Measurements from ENCODE around the gene RNF40.
A peak's percentile ranks its signal among the peaks of the same experiment; 100 is the strongest.

RNF40 gene

DNA sequence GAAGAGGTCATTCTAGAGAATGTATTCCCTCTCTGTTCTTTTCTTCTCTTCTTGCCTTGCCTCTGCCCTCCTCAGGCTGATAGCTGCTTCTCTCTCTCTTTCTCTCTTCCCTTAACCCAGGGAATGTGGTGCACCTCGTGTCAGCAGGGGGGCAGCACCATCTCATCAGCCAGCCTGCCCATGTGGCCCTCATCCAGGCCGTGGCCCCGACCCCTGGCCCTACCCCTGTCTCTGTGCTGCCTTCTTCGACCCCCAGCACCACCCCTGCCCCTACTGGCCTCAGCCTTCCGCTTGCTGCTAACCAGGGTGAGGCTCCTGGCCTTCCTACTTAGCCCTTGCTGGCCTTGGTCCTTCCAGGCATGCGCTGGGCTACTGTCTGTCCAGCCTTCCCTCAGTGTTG, 39.7 kb upstream of the RNF40 start:
- in situ Hi-C loops (cut with MboI; ENCODE audit: low pct_unique_long_range_greater_than_20kb, low sequenced_read_pairs, unreplicated experiment) = no loop called here
- TF ChIP-seq, protein P1, sequence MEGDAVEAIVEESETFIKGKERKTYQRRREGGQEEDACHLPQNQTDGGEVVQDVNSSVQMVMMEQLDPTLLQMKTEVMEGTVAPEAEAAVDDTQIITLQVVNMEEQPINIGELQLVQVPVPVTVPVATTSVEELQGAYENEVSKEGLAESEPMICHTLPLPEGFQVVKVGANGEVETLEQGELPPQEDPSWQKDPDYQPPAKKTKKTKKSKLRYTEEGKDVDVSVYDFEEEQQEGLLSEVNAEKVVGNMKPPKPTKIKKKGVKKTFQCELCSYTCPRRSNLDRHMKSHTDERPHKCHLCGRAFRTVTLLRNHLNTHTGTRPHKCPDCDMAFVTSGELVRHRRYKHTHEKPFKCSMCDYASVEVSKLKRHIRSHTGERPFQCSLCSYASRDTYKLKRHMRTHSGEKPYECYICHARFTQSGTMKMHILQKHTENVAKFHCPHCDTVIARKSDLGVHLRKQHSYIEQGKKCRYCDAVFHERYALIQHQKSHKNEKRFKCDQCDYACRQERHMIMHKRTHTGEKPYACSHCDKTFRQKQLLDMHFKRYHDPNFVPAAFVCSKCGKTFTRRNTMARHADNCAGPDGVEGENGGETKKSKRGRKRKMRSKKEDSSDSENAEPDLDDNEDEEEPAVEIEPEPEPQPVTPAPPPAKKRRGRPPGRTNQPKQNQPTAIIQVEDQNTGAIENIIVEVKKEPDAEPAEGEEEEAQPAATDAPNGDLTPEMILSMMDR (IDR thresholded peaks at IDR 0.05; ENCODE audit: extremely low read depth, insufficient read depth, missing control alignments) = peak; percentile 32
- no peak for DNase-seq (ENCODE audit: low spot score)

DNA sequence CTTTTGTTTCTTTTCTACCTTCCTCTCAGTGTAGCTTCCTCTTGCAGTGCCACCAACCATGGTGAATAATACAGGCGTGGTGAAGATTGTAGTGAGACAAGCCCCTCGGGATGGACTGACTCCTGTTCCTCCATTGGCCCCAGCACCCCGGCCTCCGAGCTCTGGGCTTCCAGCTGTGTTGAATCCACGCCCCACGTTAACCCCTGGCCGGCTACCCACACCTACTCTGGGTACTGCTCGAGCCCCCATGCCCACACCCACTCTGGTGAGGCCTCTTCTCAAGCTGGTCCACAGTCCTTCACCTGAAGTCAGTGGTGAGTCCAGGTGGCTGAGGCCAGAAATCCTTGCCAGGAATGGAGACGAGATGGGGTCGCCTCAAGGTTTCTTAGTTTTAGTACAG, 39.2 kb upstream of the RNF40 start:
- in situ Hi-C loops (cut with MboI; ENCODE audit: low pct_unique_long_range_greater_than_20kb, low sequenced_read_pairs, unreplicated experiment) = no loop called here
- TF ChIP-seq, protein P1 (IDR thresholded peaks at IDR 0.05; ENCODE audit: extremely low read depth, insufficient read depth, missing control alignments) = no peak
- DNase-seq (ENCODE audit: low spot score) = no peak

DNA sequence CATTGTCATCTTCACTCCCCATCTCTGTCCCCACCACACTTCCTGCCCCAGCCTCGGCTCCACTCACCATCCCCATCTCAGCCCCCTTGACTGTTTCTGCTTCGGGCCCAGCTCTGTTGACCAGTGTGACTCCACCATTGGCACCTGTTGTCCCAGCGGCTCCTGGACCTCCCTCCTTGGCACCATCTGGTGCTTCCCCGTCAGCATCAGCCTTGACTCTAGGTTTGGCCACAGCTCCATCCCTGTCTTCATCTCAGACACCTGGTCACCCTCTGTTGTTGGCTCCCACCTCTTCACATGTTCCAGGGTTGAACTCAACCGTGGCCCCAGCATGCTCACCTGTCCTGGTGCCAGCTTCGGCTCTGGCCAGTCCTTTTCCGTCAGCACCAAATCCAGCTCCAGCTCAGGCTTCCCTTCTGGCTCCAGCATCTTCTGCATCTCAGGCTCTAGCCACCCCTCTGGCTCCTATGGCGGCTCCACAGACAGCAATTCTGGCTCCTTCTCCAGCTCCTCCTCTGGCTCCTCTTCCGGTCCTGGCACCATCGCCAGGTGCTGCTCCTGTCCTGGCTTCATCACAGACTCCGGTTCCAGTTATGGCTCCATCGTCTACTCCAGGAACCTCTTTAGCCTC, 38.3 kb upstream of the RNF40 start:
- in situ Hi-C loops (cut with MboI; ENCODE audit: low pct_unique_long_range_greater_than_20kb, low sequenced_read_pairs, unreplicated experiment) = no loop called here
- no peak for DNase-seq (ENCODE audit: low spot score)
- TF ChIP-seq, protein P1 (IDR thresholded peaks at IDR 0.05; ENCODE audit: extremely low read depth, insufficient read depth, missing control alignments) = no peak

DNA sequence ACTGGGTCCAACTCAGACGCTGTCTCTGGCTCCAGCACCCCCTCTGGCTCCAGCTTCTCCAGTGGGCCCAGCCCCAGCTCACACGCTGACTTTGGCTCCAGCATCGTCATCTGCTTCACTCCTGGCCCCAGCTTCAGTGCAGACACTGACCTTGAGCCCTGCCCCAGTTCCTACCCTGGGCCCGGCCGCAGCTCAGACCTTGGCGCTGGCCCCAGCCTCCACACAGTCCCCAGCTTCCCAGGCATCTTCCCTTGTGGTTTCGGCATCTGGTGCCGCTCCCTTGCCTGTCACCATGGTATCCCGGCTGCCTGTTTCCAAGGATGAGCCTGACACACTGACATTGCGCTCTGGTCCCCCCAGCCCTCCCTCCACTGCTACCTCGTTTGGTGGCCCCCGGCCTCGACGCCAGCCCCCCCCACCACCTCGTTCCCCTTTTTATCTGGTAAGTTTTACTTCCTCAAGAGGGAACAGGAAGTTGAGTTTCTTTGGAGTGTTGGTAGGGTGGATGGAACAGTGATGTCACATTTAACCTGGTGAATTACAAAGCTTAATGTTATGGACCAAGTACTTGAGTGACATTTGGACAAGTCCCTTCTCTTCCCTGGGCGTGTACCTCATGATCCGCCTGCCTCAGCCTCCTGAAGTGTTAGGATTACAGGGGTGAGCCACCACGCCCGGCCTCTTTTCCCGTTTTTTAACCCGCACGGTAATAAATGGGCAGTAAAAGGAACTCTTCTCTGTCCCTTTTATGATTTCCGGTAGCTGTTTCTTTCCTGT, 37.3 kb upstream of the RNF40 start:
- in situ Hi-C loops (cut with MboI; ENCODE audit: low pct_unique_long_range_greater_than_20kb, low sequenced_read_pairs, unreplicated experiment) = no loop called here
- TF ChIP-seq, protein P1 (IDR thresholded peaks at IDR 0.05; ENCODE audit: extremely low read depth, insufficient read depth, missing control alignments) = no peak
- DNase-seq (ENCODE audit: low spot score) = no peak

DNA sequence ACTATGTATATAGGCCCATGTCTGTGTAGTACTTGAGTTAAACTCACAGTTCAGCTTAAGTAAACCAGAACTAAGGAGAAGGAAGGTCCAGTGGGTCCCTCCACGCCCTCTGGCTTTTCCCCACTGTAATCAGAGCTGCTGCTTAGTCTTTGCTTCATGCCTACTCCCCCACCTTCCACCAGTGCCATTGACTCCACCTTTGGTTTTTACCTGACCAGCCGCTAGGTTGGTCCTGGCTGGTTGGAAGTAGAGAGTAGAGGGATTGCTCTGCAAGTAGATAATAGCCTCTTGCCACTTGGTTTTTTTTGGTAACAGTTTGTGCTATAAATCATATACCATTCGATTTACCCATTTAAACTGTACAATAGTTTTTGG, 36.7 kb upstream of the RNF40 start:
- no peak for DNase-seq (ENCODE audit: low spot score)
- TF ChIP-seq, protein P1 (IDR thresholded peaks at IDR 0.05; ENCODE audit: extremely low read depth, insufficient read depth, missing control alignments) = no peak
- in situ Hi-C loops (cut with MboI; ENCODE audit: low pct_unique_long_range_greater_than_20kb, low sequenced_read_pairs, unreplicated experiment) = no loop called here

DNA sequence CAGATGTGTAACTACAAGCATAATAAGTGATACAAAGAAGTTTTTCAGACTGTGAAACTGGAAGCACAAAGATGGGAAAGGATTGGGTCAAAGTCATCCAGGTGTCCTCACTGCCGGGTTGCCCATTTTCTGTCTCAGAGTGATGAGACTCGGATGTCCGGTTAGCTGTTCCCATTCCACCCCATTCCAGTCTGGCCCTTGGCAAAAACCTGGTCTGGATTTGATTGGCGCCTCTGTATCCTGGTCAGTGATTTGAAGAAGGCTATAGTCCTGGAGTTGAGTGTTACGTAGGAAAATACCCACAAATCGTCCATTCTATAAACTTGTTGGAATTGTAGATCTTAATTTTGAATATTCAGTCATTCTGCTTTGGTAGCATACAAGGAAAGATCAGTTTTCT, 33.8 kb upstream of the RNF40 start:
- TF ChIP-seq, protein P1 (IDR thresholded peaks at IDR 0.05; ENCODE audit: extremely low read depth, insufficient read depth, missing control alignments) = no peak
- in situ Hi-C loops (cut with MboI; ENCODE audit: low pct_unique_long_range_greater_than_20kb, low sequenced_read_pairs, unreplicated experiment) = no loop called here

More for the DNA sequence above, 33.8 kb upstream of the RNF40 start:
- no peak for DNase-seq (ENCODE audit: low spot score)

Measured in GM13977 (cell line).